ENCODE measurements around the gene PPP1R3D. TPM values are rescaled to one million over a fixed set of nuclear protein-coding genes. Genes with fewer than 3 reads are reported as not detected.

The PPP1R3D gene
- total RNA-seq, 1 experiment from 2014 or later, result 3.1 TPM

DNA sequence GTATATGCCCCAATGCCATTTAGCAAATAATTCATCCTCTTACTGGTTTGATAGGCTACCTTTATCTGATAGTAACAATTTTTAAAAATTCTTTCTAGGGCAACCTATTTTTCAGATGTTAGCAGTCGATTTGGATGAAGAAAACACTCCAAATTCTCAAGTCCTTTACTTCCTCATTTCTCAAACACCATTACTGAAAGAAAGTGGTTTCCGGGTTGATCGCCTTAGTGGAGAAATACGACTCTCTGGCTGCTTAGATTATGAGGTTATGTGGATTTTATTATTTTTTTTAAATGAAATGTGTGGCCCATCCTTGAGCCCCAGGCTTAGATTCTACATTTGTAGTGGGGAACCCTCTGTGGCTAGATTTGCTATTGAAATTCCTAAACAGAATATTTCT, 44.4 kb upstream of the PPP1R3D start:
- Histone ChIP-seq H2BK5ac (ENCODE audit: insufficient read length, low read length) (no peak overlapping the region), H3K56ac (ENCODE audit: insufficient read length, low read depth, low read length) (no peak overlapping the region), H3T11ph (ENCODE audit: low read length) (no peak overlapping the region), H3K9me3 (ENCODE audit: control insufficient read depth, low read depth, low read length) (no peaks in the 10 kb centered on the region), H4K20me1 (ENCODE audit: control insufficient read depth, insufficient read depth, insufficient read length) (no peaks in the 10 kb centered on the region), H2BK20ac (ENCODE audit: low read depth, low read length, poor library complexity, severe bottlenecking) (no peak overlapping the region), H3K79me2 (ENCODE audit: insufficient read depth, low read length) (no peaks in the 10 kb centered on the region), H4K8ac (replicated peaks; ENCODE audit: insufficient read length, low read depth, low read length) (no peak overlapping the region), H2BK120ac (ENCODE audit: low read depth, low read length, poor library complexity, severe bottlenecking) (no peak overlapping the region), H2AK5ac (ENCODE audit: insufficient read length, low read length) (no peak overlapping the region), H2BK15ac (ENCODE audit: low read depth, low read length) (no peak overlapping the region), H3K79me1 (ENCODE audit: insufficient read depth, low read depth, low read length, poor library complexity, severe bottlenecking) (no peaks in the 10 kb centered on the region), H3K9ac (ENCODE audit: extremely low read depth, insufficient read length, low read length) (no peak overlapping the region), H3K4me1 (ENCODE audit: insufficient read depth, low read length) (no peaks in the 10 kb centered on the region), H3K27ac (ENCODE audit: insufficient read length, low read depth, low read length) (no peak overlapping the region), H2AFZ (ENCODE audit: low read length) (no peak overlapping the region), H4K5ac (ENCODE audit: insufficient read length, low read depth, low read length) (no peak overlapping the region), H3K4ac (ENCODE audit: low read depth, low read length) (no peak overlapping the region), H4K91ac (ENCODE audit: insufficient read length, low read depth, low read length) (no peak overlapping the region), H3K23ac (ENCODE audit: insufficient read length, low read depth, low read length) (no peak overlapping the region), H3K27me3 (ENCODE audit: insufficient read depth, low read length) (no peaks in the 10 kb centered on the region; the same call in 1 of the 2 replicates), H3K4me2 (ENCODE audit: insufficient read depth, insufficient read length, low read length) (no peak overlapping the region), H3K18ac (ENCODE audit: insufficient read length, low read depth, low read length) (no peak overlapping the region), H3K14ac (ENCODE audit: insufficient read depth, low read length) (no peak overlapping the region), H2BK12ac (ENCODE audit: insufficient read length, low read depth, low read length) (no peak overlapping the region), H3K23me2 (ENCODE audit: insufficient read length, low read depth, low read length, poor library complexity, severe bottlenecking) (no peaks in the 10 kb centered on the region)
- no peak for DNase-seq
- TF ChIP-seq, protein P1, sequence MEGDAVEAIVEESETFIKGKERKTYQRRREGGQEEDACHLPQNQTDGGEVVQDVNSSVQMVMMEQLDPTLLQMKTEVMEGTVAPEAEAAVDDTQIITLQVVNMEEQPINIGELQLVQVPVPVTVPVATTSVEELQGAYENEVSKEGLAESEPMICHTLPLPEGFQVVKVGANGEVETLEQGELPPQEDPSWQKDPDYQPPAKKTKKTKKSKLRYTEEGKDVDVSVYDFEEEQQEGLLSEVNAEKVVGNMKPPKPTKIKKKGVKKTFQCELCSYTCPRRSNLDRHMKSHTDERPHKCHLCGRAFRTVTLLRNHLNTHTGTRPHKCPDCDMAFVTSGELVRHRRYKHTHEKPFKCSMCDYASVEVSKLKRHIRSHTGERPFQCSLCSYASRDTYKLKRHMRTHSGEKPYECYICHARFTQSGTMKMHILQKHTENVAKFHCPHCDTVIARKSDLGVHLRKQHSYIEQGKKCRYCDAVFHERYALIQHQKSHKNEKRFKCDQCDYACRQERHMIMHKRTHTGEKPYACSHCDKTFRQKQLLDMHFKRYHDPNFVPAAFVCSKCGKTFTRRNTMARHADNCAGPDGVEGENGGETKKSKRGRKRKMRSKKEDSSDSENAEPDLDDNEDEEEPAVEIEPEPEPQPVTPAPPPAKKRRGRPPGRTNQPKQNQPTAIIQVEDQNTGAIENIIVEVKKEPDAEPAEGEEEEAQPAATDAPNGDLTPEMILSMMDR (conservative IDR thresholded peaks at IDR 0.05), result no peak
- Mint-ChIP-seq H3K4me1 (peaks cover 13 to 18% of the 10 kb centered on the region in 2 experiments), H3K9me3 (no peaks in the 10 kb centered on the region), H3K36me3 (ENCODE audit: insufficient read depth in 1 of 3, low read depth in 3 of 3) (peaks cover 0 to 2% (median 0%) of the 10 kb centered on the region in 3 experiments; a peak in 2 of 7 replicates), H3K4me3 (no peak overlapping the region), H3K27ac (no peak overlapping the region), H3K27me3 (ENCODE audit: low read depth) (no peaks in the 10 kb centered on the region)
- WGBS (ENCODE audit: extremely low coverage, insufficient read length, low lambda C conversion rate), result no CpG with 5 or more reads among the region's 4 CpGs

Measured in H9 (cell line).